Trophoblast cell (in vitro differentiated cells and primary cell): Measurements from ENCODE around the gene INA.

ENCODE experiments used
- DNase-seq, 2 donors: peaks; one replicate each; pipeline ENCODE4 v3.0.0-alpha.2; 2016
- H2AFZ ChIP-seq: 2 replicates; pipeline ENCODE4 v1.6.1; 2013; ENCODE audit warnings: low read length, moderate library complexity, mild to moderate bottlenecking; ENCODE audit not compliant: insufficient read depth, poor library complexity
- H2AK5ac ChIP-seq: 2 replicates; pipeline ENCODE4 v1.6.1; 2013; ENCODE audit warnings: mild to moderate bottlenecking, low read length
- H2BK120ac ChIP-seq: 2 replicates; pipeline ENCODE4 v1.6.1; 2013; ENCODE audit warnings: low read length, mild to moderate bottlenecking, moderate library complexity; ENCODE audit not compliant: insufficient read depth, poor library complexity
- H2BK12ac ChIP-seq: 2 replicates; pipeline ENCODE4 v1.6.1; 2013; ENCODE audit warnings: mild to moderate bottlenecking, low read length, moderate library complexity
- H2BK5ac ChIP-seq: 2 replicates; pipeline ENCODE4 v1.6.1; 2013; ENCODE audit warnings: low read length, low read depth, moderate library complexity, mild to moderate bottlenecking; ENCODE audit not compliant: poor library complexity
- H3K14ac ChIP-seq: 2 replicates; pipeline ENCODE4 v1.6.1; 2013; ENCODE audit warnings: mild to moderate bottlenecking, low read length
- H3K18ac ChIP-seq: 2 replicates; pipeline ENCODE4 v1.6.1; 2013; ENCODE audit warnings: mild to moderate bottlenecking, low read length
- H3K23ac ChIP-seq: 2 replicates; pipeline ENCODE4 v1.6.1; 2013; ENCODE audit warnings: low read length
- H3K27ac ChIP-seq: 2 replicates; pipeline ENCODE4 v1.5.1; 2013; ENCODE audit warnings: low read depth, mild to moderate bottlenecking, inconsistent platforms, low read length, moderate library complexity
- H3K27me3 ChIP-seq: 2 replicates; pipeline ENCODE4 v1.6.1; 2013; ENCODE audit warnings: inconsistent platforms, mild to moderate bottlenecking, low read length, moderate library complexity; ENCODE audit not compliant: insufficient read depth
- H3K36me3 ChIP-seq, 2 experiments: 1 replicate in 1 of 2; 2 replicates in 1 of 2; pipeline ENCODE4 v1.6.1; 2013; ENCODE audit warnings: low read length in 2 of 2, mild to moderate bottlenecking in 2 of 2, moderate library complexity in 1 of 2; ENCODE audit not compliant: insufficient read depth in 2 of 2, control insufficient read depth in 1 of 2
- H3K4ac ChIP-seq: 2 replicates; pipeline ENCODE4 v1.6.1; 2013; ENCODE audit warnings: low read depth, mild to moderate bottlenecking, low read length, moderate library complexity
- H3K4me1 ChIP-seq, 2 experiments: 1 replicate in 1 of 2; 2 replicates in 1 of 2; pipeline ENCODE4 v1.6.1; 2013; ENCODE audit warnings: low read length in 2 of 2, mild to moderate bottlenecking in 2 of 2, moderate library complexity in 1 of 2; ENCODE audit not compliant: insufficient read depth in 2 of 2, control insufficient read depth in 1 of 2
- H3K4me2 ChIP-seq: 2 replicates; pipeline ENCODE4 v1.6.1; 2013; ENCODE audit warnings: inconsistent platforms, mild to moderate bottlenecking, low read length, moderate library complexity
- H3K4me3 ChIP-seq: 2 replicates; pipeline ENCODE4 v1.5.1; 2013; ENCODE audit warnings: mild to moderate bottlenecking, low read depth, low read length, inconsistent platforms
- H3K79me1 ChIP-seq: one replicate; pipeline ENCODE4 v1.6.1; 2013; ENCODE audit warnings: low read length
- H3K79me2 ChIP-seq: 2 replicates; pipeline ENCODE4 v1.6.1; 2013; ENCODE audit warnings: low read length, mild to moderate bottlenecking; ENCODE audit not compliant: control insufficient read depth, insufficient read depth, poor library complexity
- H3K9ac ChIP-seq: 2 replicates; pipeline ENCODE4 v1.6.1; 2013; ENCODE audit warnings: mild to moderate bottlenecking, low read length
- H3K9me3 ChIP-seq: 2 replicates; pipeline ENCODE4 v1.6.1; 2013; ENCODE audit warnings: low read depth, mild to moderate bottlenecking, control low read depth, inconsistent platforms, low read length; ENCODE audit not compliant: insufficient read depth
- H4K12ac ChIP-seq: 2 replicates; pipeline ENCODE4 v1.6.1; 2013; ENCODE audit warnings: low read depth, mild to moderate bottlenecking, low read length, moderate library complexity
- H4K8ac ChIP-seq: 2 replicates; pipeline ENCODE4 v1.6.1; 2013; ENCODE audit warnings: low read depth, mild to moderate bottlenecking, low read length, moderate library complexity
- H4K91ac ChIP-seq: one replicate; pipeline ENCODE4 v1.6.1; 2013; ENCODE audit warnings: low read depth, mild to moderate bottlenecking, low read length, moderate library complexity
- WGBS: extraction: QIAGEN DNeasy Blood & Tissue Kit; methylation state at CpG from one replicate; pipeline ENCODE4 v1.1.7; 2013; ENCODE audit warnings: missing lambda C conversion rate; ENCODE audit not compliant: insufficient read length, insufficient coverage; ENCODE audit errors: extremely low coverage; 5-methylcytosine and 5-hydroxymethylcytosine counted together

The INA gene

GRCh38 chr10:103284170-103284569 is 7.2 kb downstream of the INA start:
- H2BK120ac ChIP-seq: no peak overlapping the region
- no peak overlapping the region for H2BK12ac ChIP-seq
- H3K23ac ChIP-seq: no peak overlapping the region
- H3K9ac ChIP-seq: no peak overlapping the region
- H3K36me3 ChIP-seq: no peaks in the 10 kb centered on the region
- no peak overlapping the region for H3K27ac ChIP-seq
- no peaks in the 10 kb centered on the region for H3K79me1 ChIP-seq
- peaks cover 0 to 3% of the 10 kb centered on the region in 2 experiments for H3K4me1 ChIP-seq
- no peak overlapping the region for H2AK5ac ChIP-seq
- H2BK5ac ChIP-seq: no peak overlapping the region
- H3K18ac ChIP-seq: no peak overlapping the region
- no peak overlapping the region for H3K4ac ChIP-seq
- H4K91ac ChIP-seq: no peak overlapping the region
- no peak overlapping the region for H3K14ac ChIP-seq
- no peak overlapping the region for H3K4me3 ChIP-seq
- H3K27me3 ChIP-seq: no peaks in the 10 kb centered on the region
- no CpG with 5 or more reads among the region's 11 CpGs for WGBS
- no peak overlapping the region for H4K8ac ChIP-seq
- no peaks in the 10 kb centered on the region for H3K79me2 ChIP-seq
- no peak overlapping the region for H4K12ac ChIP-seq
- H2AFZ ChIP-seq: no peak overlapping the region
- no peak overlapping the region for H3K4me2 ChIP-seq
- peak; percentile 65 to 94 for DNase-seq
- H3K9me3 ChIP-seq: no peaks in the 10 kb centered on the region

GRCh38 chr10:103287992-103288391 is 11.1 kb downstream of the INA start:
- Histone ChIP-seq H4K12ac (no peak overlapping the region), H2BK5ac (no peak overlapping the region), H2BK12ac (no peak overlapping the region), H3K4ac (no peak overlapping the region), H3K4me2 (no peak overlapping the region), H2AK5ac (no peak overlapping the region), H2BK120ac (no peak overlapping the region), H3K27ac (no peak overlapping the region), H4K91ac (no peak overlapping the region), H4K8ac (no peak overlapping the region), H3K18ac (no peak overlapping the region), H3K9me3 (no peaks in the 10 kb centered on the region), H3K9ac (no peak overlapping the region), H3K79me1 (no peaks in the 10 kb centered on the region), H3K23ac (no peak overlapping the region), H3K27me3 (no peaks in the 10 kb centered on the region), H3K79me2 (no peaks in the 10 kb centered on the region), H2AFZ (no peak overlapping the region), H3K36me3 (no peaks in the 10 kb centered on the region), H3K14ac (no peak overlapping the region), H3K4me3 (no peak overlapping the region), H3K4me1 (no peaks in the 10 kb centered on the region)
- WGBS: no CpG with 5 or more reads among the region's 5 CpGs
- DNase-seq: no peak

- no CpG with 5 or more reads among the region's 4 CpGs for WGBS
- Histone ChIP-seq H3K27ac (no peak overlapping the region), H3K27me3 (no peaks in the 10 kb centered on the region), H3K79me2 (no peaks in the 10 kb centered on the region), H2BK12ac (no peak overlapping the region), H3K4me3 (no peak overlapping the region), H2AFZ (no peak overlapping the region), H4K8ac (no peak overlapping the region), H3K9me3 (no peaks in the 10 kb centered on the region), H3K79me1 (no peaks in the 10 kb centered on the region), H3K9ac (no peak overlapping the region), H3K4me1 (no peaks in the 10 kb centered on the region), H3K4me2 (no peak overlapping the region), H4K91ac (no peak overlapping the region), H3K36me3 (no peaks in the 10 kb centered on the region), H3K18ac (no peak overlapping the region), H3K14ac (no peak overlapping the region), H2AK5ac (no peak overlapping the region), H3K4ac (no peak overlapping the region), H2BK5ac (no peak overlapping the region), H2BK120ac (no peak overlapping the region), H3K23ac (no peak overlapping the region), H4K12ac (no peak overlapping the region)
- DNase-seq: no peak
These were observed 14.7 kb downstream of the INA start for GRCh38 chr10:103291588-103291987.

- H3K4me2 ChIP-seq: no peak overlapping the region
- no peak overlapping the region for H2AK5ac ChIP-seq
- H4K91ac ChIP-seq: no peak overlapping the region
- H3K18ac ChIP-seq: no peak overlapping the region
- H2AFZ ChIP-seq: no peak overlapping the region
- no peak overlapping the region for H3K23ac ChIP-seq
- no peak overlapping the region for H4K12ac ChIP-seq
- no peak overlapping the region for H3K4ac ChIP-seq
- H3K9me3 ChIP-seq: no peaks in the 10 kb centered on the region
- H2BK5ac ChIP-seq: no peak overlapping the region
- H3K36me3 ChIP-seq: peaks cover 0 to 2% of the 10 kb centered on the region in 2 experiments
- no peaks in the 10 kb centered on the region for H3K27me3 ChIP-seq
- no CpG with 5 or more reads among the region's 2 CpGs for WGBS
- no peaks in the 10 kb centered on the region for H3K79me1 ChIP-seq
- DNase-seq: no peak
- H3K79me2 ChIP-seq: no peaks in the 10 kb centered on the region
- no peak overlapping the region for H2BK120ac ChIP-seq
- no peak overlapping the region for H3K9ac ChIP-seq
- no peaks in the 10 kb centered on the region for H3K4me1 ChIP-seq
- H3K4me3 ChIP-seq: no peak overlapping the region
- no peak overlapping the region for H3K14ac ChIP-seq
- H3K27ac ChIP-seq: no peak overlapping the region
- H2BK12ac ChIP-seq: no peak overlapping the region
- H4K8ac ChIP-seq: no peak overlapping the region
These were observed 18.6 kb downstream of the INA start for GRCh38 chr10:103295374-103296015.
